Epithelial cell of proximal tubule (primary cell): ENCODE data around the gene MOB3B. TPM values are rescaled to one million over a fixed set of nuclear protein-coding genes. Genes with fewer than 3 reads are reported as not detected.
A peak's percentile ranks its signal among the peaks of the same experiment; 100 is the strongest.
"Not testable (repeated sequence)": the region's sequence is repeated elsewhere in the genome, so short reads cannot be mapped to it uniquely, and the experiment has no call there.

ENCODE experiments used
- DNase-seq: peaks from one replicate; pipeline ENCODE4 v3.0.0-alpha.2; 2011; ENCODE audit warnings: low read depth
- H3K4me3 ChIP-seq: 2 replicates; pipeline ENCODE4 v1.5.1; 2011; ENCODE audit warnings: low read depth, mild to moderate bottlenecking, low read length
- CTCF ChIP-seq: conservative IDR thresholded peaks from 2 replicates; pipeline ENCODE4 v1.5.1; 2012; ENCODE audit warnings: low read depth, mild to moderate bottlenecking, low read length
- total RNA-seq: library from RNA; depleted of rRNA; stranded (reverse); fragments of >200 nt; gene quantifications from 2 replicates; pipeline ENCODE4 v1.2.3, GENCODE V29; 2015

MOB3B gene
- total RNA-seq, 1 donor from 2014 or later = 2.9 TPM

- TF ChIP-seq CTCF = no peak
- H3K4me3 ChIP-seq = no peak overlapping the region
- peak; percentile 62 for DNase-seq
These were observed 102.4 kb downstream of the MOB3B start for GRCh38 chr9:27427272-27427643.

GRCh38 chr9:27426511-27427271, 102.9 kb downstream of the MOB3B start:
- H3K4me3 ChIP-seq = no peak overlapping the region
- no peak for TF ChIP-seq CTCF
- no peak for DNase-seq

DNA sequence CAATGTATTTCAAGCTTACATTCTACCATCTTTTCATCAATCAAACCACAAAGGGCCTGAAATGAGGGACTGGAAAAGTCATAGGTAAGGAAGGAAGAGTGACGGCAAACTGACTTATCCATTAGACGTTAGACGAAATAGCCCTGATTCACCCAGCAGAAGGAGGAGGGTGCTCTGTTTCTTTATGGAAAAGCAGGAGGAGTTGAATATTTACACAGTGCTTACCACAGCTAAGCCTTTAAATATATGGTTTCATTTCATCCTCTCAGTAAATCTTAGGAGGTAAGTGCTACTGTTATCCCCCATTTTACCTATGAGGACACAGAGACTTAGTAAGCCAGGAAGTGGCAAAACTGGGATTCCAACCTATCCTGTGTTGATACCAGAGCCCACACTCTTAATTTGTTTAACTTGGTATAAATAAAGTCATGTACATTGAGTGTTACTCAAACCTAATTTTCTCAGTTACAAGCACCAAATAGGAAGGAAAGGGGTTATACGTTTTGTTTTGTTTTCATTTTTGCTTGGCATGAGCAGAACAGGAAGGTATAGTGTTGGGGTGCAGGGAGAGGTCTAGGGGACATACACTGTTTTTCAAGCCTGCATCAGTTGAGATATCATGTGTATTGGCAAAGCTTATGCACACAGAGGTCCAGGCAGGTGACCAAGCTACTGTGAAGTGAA, 103.6 kb downstream of the MOB3B start:
- TF ChIP-seq CTCF = no peak
- H3K4me3 ChIP-seq = no peak overlapping the region
- DNase-seq = no peak

DNA sequence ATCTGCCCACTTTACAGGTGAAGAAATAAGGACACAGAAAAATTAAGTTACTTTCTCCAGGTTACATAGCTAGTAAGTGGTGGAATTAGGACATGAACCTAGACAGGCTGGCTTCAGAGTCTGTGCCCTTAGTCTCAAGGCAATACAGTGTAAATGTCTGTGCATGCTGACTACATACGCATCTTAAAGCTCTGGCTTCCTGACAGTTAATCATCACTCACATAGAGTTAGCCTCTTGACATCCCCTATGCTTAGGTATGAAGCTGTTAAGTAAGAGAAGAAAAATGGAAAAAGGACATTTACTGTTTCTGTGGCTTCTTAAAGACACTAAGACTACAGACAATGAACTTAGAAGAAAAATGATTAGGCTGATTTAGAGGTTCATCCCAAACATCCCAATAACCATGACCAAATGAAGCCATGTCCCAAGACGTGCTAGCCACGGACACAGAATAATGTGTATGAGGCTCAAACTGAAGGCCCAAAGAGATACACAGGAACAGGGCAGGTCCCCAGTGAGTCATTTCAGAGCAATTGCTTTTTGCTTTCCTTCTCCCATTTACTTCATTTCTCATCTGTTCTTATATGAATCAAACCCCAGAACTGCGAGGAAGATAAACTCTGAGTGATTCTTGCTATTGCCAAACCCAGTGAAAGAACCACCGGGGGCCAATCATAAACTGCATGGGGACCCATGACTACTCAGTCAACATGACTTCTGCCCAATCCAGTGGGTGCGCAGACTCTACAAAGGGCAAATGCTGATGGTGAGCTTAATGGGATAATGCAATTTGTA, 105.5 kb downstream of the MOB3B start:
- no peak overlapping the region for H3K4me3 ChIP-seq
- no peak for DNase-seq
- TF ChIP-seq CTCF = no peak

- no peak for DNase-seq
- TF ChIP-seq CTCF = no peak
- no peak overlapping the region for H3K4me3 ChIP-seq
These were observed 107.3 kb downstream of the MOB3B start for GRCh38 chr9:27422279-27422834.

DNA sequence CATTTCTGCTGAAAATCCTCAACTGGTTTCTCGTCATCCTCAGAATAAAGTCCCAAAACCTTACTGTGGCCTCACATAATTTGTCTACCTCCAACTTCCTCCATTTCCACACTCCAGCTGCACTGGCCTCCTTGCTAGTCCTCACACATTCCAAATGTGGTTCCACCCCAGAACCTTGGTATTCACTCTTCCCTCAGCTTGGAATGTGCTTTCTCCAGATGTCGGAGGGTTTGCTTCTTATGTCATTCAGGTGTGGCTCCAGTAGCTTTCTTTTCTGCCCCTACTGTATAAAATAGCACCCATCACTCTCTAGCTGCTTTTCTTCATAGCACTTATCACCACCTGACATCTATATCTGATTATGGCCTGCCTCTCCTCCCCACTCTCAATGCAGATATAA, 108.0 kb downstream of the MOB3B start:
- H3K4me3 ChIP-seq = no peak overlapping the region
- no peak for TF ChIP-seq CTCF
- DNase-seq = no peak

DNA sequence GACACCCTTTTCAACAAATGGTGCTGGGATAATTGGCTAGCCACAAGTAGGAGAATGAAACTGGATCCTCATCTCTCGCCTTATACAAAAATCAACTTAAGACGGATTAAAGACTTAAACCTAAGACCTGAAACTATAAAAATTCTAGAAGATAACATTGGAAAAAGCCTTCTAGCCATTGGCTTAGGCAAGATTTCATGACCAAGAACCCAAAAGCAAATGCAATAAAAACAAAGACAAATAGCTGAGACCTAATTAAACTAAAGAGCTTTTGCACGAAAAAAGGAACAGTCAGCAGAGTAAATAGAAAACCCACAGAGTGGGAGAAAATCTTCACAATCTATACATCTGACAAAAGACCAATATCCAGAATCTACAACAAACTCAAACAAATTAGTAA, 110.1 kb downstream of the MOB3B start:
- not testable (repeated sequence) for H3K4me3 ChIP-seq, DNase-seq
